ENCODE results near the gene METTL16. TPM values are rescaled to one million over a fixed set of nuclear protein-coding genes. Genes with fewer than 3 reads are reported as not detected.

The METTL16 gene
- total and polyA plus RNA-seq, 7 donors, result 11.2 to 33.0 (median 23.5) TPM

DNA sequence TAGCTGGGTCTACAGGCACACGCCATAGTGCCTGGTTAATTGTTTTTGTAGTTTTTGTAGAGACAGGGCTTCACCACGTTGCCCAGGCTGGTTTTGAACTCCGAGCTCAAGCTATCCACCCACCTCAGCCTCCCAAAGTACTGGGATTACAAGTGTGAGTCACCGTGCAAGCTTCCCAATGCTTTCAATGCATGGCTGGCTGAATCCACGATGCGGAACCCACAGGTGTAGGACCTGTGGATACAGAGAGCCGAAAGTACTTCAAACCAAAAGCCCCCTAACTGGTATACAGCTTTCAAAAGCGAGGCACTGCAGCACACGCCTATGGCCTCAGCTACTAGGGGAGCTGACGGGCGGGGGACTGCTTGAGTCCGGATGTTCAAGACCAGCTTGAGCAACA, 44.8 kb downstream of the METTL16 start:
- Histone ChIP-seq H3K4me1 (no peaks in the 10 kb centered on the region), H3K9me3 (no peaks in the 10 kb centered on the region), H3K36me3 (ENCODE audit: insufficient read depth in 1 of 2, low read depth in 1 of 2) (peaks cover 0 to 90% of the 10 kb centered on the region in 2 donors), H3K27me3 (ENCODE audit: insufficient read depth in 3 of 3, low read length in 2 of 3) (no peaks in the 10 kb centered on the region), H3K4me3 (no peak overlapping the region), H3K27ac (no peak overlapping the region)
- intact Hi-C loops (cut with DNase I), result no loop called here
- ATAC-seq (no peak), DNase-seq (no peak)
- TF ChIP-seq, protein P1, sequence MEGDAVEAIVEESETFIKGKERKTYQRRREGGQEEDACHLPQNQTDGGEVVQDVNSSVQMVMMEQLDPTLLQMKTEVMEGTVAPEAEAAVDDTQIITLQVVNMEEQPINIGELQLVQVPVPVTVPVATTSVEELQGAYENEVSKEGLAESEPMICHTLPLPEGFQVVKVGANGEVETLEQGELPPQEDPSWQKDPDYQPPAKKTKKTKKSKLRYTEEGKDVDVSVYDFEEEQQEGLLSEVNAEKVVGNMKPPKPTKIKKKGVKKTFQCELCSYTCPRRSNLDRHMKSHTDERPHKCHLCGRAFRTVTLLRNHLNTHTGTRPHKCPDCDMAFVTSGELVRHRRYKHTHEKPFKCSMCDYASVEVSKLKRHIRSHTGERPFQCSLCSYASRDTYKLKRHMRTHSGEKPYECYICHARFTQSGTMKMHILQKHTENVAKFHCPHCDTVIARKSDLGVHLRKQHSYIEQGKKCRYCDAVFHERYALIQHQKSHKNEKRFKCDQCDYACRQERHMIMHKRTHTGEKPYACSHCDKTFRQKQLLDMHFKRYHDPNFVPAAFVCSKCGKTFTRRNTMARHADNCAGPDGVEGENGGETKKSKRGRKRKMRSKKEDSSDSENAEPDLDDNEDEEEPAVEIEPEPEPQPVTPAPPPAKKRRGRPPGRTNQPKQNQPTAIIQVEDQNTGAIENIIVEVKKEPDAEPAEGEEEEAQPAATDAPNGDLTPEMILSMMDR (IDR thresholded peaks at IDR 0.05), result no peak
- WGBS, 3 donors, result 87 to 96% (median 89%) methylated on average over 12 of the region's 12 CpGs

DNA sequence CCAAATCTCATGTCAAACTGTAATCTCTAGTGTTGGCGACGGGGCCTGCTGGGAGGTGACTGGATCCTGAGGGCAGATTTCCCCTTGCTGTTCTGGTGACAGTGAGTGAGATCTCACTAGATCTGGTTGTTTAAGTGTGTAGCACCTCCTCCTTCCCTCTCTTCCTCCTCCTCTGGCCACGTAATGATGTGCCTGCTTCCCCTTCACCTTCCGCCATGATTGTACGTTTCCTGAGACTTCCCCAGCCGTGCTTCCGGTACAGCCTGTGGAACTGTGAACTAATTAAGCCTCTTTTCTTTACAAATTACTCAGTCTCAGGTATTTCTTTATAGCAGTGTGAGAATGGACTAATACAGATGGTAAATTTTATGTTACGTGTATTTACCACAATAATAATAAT, 49.2 kb downstream of the METTL16 start:
- H3K27ac ChIP-seq, result no peak overlapping the region
- no peaks in the 10 kb centered on the region for H3K27me3 ChIP-seq (ENCODE audit: insufficient read depth in 3 of 3, low read length in 2 of 3)
- 87 to 92% (median 88%) methylated on average over 8 of the region's 8 CpGs for WGBS, 3 donors
- H3K9me3 ChIP-seq, result no peaks in the 10 kb centered on the region
- DNase-seq (no peak), ATAC-seq (no peak)
- intact Hi-C loops (cut with DNase I), result no loop called here
- H3K4me3 ChIP-seq, result no peak overlapping the region
- H3K36me3 ChIP-seq (ENCODE audit: insufficient read depth in 1 of 2, low read depth in 1 of 2), result peaks cover 0 to 87% of the 10 kb centered on the region in 2 donors
- TF ChIP-seq, protein P1 (IDR thresholded peaks at IDR 0.05), result no peak
- H3K4me1 ChIP-seq, result no peaks in the 10 kb centered on the region

DNA sequence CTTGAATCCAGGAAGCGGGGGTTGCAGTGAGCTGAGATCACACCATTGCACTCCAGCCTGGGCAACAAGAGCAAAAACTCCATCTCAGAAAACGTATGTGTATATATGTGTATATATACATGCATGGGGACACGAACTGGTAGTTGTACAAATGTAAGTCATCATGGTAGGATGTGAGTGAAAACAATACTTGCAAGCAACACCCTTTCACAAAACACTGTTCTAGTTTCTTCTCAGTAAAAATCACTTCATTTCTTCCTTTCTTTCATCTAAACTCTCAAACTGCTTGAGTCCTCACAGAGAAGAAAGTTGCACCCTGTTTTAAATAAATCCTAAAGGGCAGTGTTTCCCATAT, 51.8 kb downstream of the METTL16 start:
- 83 to 93% (median 91%) methylated on average over 3 of the region's 3 CpGs for WGBS, 3 donors
- TF ChIP-seq, protein P1 (IDR thresholded peaks at IDR 0.05), result no peak
- Histone ChIP-seq H3K4me3 (no peak overlapping the region), H3K36me3 (ENCODE audit: insufficient read depth in 1 of 2, low read depth in 1 of 2) (peaks cover 0 to 81% of the 10 kb centered on the region in 2 donors), H3K4me1 (no peaks in the 10 kb centered on the region), H3K27ac (no peak overlapping the region), H3K9me3 (no peaks in the 10 kb centered on the region), H3K27me3 (ENCODE audit: insufficient read depth in 3 of 3, low read length in 2 of 3) (no peaks in the 10 kb centered on the region)
- ATAC-seq (no peak), DNase-seq (no peak)
- intact Hi-C loops (cut with DNase I), result no loop called here

DNA sequence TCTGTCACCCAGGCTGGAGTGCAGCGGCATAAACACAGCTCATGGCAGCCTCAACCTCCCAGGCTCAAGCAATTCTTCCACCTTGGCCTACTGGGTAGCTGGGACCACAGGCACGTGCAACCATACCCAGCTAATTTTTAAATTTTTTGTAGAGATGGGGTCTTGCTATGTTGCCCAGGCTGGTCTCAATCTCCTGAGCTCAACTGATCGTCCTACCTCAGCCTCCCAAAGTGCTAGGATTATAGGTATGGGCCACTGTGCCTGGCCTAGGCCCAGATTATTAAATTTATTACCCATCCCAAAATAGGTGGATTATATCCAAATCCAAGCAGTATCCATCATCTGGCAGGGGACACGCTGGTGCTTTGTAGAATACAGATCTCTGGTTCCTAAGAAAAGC, 53.8 kb downstream of the METTL16 start:
- ATAC-seq (no peak), DNase-seq (no peak)
- intact Hi-C loops (cut with DNase I), result no loop called here
- TF ChIP-seq, protein P1 (IDR thresholded peaks at IDR 0.05), result no peak
- WGBS, 3 donors, result 92 to 96% (median 93%) methylated on average over 4 of the region's 4 CpGs
- Histone ChIP-seq H3K9me3 (no peaks in the 10 kb centered on the region), H3K4me1 (no peaks in the 10 kb centered on the region), H3K36me3 (ENCODE audit: insufficient read depth in 1 of 2, low read depth in 1 of 2) (peaks cover 0 to 68% of the 10 kb centered on the region in 2 donors), H3K27me3 (ENCODE audit: insufficient read depth in 3 of 3, low read length in 2 of 3) (no peaks in the 10 kb centered on the region), H3K4me3 (no peak overlapping the region), H3K27ac (no peak overlapping the region)

DNA sequence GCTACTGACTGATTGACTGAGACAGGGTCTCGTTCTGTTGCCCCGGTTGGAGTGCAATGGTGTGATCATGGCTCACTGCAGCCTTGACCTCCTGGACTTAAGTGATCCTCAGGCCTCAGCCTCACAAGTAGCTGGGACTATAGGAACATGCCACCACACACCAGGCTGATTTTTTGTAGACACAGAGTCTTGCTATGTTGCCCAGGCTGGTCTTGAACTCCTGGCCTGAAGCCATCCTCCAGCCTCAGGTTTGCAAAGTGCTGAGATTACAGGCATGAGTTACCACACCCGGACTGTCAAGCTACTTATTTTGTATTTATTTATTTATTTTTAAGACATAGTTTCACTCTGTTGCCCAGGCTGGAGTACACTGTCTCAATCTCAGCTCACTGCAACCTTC, 55.2 kb downstream of the METTL16 start:
- H3K27ac ChIP-seq, result no peak overlapping the region
- H3K9me3 ChIP-seq, result no peaks in the 10 kb centered on the region
- H3K27me3 ChIP-seq (ENCODE audit: insufficient read depth in 3 of 3, low read length in 2 of 3), result no peaks in the 10 kb centered on the region
- ATAC-seq (no peak), DNase-seq (no peak)
- intact Hi-C loops (cut with DNase I), result no loop called here
- peaks cover 0 to 54% of the 10 kb centered on the region in 2 donors for H3K36me3 ChIP-seq (ENCODE audit: insufficient read depth in 1 of 2, low read depth in 1 of 2)
- 90 to 98% (median 92%) methylated on average over 3 of the region's 3 CpGs for WGBS, 3 donors
- H3K4me3 ChIP-seq, result no peak overlapping the region
- TF ChIP-seq, protein P1 (IDR thresholded peaks at IDR 0.05), result no peak
- H3K4me1 ChIP-seq, result no peaks in the 10 kb centered on the region

Data from psoas muscle (tissue), 8 donors.